Fibroblast of the aortic adventitia (primary cell): ENCODE measurements around the gene ZNF680. TPM values are rescaled to one million over a fixed set of nuclear protein-coding genes. Genes with fewer than 3 reads are reported as not detected.

Experiments used
- DNase-seq: peaks from one replicate; pipeline ENCODE4 v3.0.0-alpha.2; 2010; ENCODE audit warnings: low read depth
- H3K4me3 ChIP-seq: 2 replicates; pipeline ENCODE4 v1.5.1; 2011; ENCODE audit warnings: low read depth, mild to moderate bottlenecking, control low read depth, low read length, moderate library complexity
- total RNA-seq: library from RNA; depleted of rRNA; stranded (reverse); fragments of >200 nt; gene quantifications from 2 replicates; pipeline ENCODE4 v1.2.3, GENCODE V29; 2012; ENCODE audit warnings: low replicate concordance
- TF ChIP-seq, protein P1 (sequence below): IDR thresholded peaks from 2 replicates; pipeline ENCODE4 v1.5.1; 2011; ENCODE audit warnings: mild to moderate bottlenecking, low read length, control low read depth, inconsistent platforms; ENCODE audit not compliant: insufficient read depth

Gene ZNF680
- total RNA-seq, 1 donor, result 14.6 TPM

DNA sequence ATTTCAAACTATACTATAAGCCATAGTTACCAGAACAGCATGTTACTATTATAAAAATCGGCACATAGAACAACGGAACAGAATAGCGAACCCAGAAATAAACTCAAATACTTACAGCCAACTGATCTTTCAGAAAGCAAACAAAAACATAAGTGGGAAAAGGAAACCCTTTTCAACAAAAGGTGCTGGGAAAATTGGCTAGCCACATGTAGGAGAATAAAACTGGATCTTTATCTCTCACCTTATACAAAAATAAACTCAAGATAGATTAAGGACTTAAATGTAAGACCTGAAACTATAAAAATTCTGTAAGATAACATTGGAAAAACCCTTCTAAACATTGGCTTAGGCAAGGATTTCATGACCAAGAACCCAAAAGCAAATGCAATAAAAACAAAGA is 29.1 kb downstream of the ZNF680 start:
- no peak for DNase-seq
- TF ChIP-seq, protein P1, sequence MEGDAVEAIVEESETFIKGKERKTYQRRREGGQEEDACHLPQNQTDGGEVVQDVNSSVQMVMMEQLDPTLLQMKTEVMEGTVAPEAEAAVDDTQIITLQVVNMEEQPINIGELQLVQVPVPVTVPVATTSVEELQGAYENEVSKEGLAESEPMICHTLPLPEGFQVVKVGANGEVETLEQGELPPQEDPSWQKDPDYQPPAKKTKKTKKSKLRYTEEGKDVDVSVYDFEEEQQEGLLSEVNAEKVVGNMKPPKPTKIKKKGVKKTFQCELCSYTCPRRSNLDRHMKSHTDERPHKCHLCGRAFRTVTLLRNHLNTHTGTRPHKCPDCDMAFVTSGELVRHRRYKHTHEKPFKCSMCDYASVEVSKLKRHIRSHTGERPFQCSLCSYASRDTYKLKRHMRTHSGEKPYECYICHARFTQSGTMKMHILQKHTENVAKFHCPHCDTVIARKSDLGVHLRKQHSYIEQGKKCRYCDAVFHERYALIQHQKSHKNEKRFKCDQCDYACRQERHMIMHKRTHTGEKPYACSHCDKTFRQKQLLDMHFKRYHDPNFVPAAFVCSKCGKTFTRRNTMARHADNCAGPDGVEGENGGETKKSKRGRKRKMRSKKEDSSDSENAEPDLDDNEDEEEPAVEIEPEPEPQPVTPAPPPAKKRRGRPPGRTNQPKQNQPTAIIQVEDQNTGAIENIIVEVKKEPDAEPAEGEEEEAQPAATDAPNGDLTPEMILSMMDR, result no peak

GRCh38 chr7:64528770-64529169 is 34.1 kb downstream of the ZNF680 start:
- TF ChIP-seq, protein P1, result no peak
- H3K4me3 ChIP-seq, result no peak overlapping the region
- no peak for DNase-seq

More for the DNA sequence above, 29.1 kb downstream of the ZNF680 start:
- no peak overlapping the region for H3K4me3 ChIP-seq

GRCh38 chr7:64521409-64521984 is 41.4 kb downstream of the ZNF680 start:
- TF ChIP-seq, protein P1, result no peak
- DNase-seq, result no peak
- no peak overlapping the region for H3K4me3 ChIP-seq

GRCh38 chr7:64516451-64516850 is 46.4 kb downstream of the ZNF680 start:
- TF ChIP-seq, protein P1, result no peak
- DNase-seq, result no peak
- H3K4me3 ChIP-seq, result no peak overlapping the region

DNA sequence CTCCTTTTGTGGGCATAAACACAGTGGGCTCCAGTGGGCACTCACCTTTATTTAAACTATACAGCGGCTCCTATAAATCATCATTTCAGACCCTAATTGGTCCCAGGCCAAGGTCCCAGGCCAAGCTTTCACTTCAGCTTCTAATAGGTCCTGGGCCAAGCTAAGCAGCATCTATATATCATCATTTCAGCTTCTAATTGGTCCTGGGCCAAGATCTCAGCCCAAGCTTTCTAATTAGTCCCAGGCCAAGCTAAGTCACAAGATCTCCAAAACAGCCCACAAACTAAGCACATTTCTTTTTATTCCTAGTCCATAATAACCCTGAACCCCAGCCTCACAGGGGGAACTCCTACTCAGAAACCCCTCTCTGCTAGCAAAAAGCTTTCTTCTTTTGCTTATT is 47.1 kb downstream of the ZNF680 start:
- no peak for DNase-seq
- TF ChIP-seq, protein P1, result no peak
- H3K4me3 ChIP-seq, result no peak overlapping the region

DNA sequence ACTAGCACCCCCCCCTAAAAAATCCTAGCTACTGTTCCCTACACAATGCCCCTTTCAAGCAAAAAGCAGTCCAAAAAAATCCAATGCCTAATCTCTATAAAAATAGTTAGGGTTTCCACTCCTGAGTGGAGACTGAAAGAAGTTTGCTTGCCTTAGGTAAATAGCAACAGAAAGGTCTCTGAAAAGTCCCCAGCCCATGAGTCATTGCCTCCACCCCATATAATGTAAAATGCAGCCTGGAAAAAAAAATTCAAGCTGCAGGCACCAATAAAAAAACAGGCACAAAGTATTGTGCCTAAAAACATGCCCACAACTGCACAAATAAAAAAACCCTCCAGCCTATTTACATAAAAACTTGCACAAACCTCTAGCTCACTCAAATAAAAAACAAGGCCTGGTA is 47.5 kb downstream of the ZNF680 start:
- TF ChIP-seq, protein P1, result no peak
- no peak for DNase-seq
- H3K4me3 ChIP-seq, result no peak overlapping the region

GRCh38 chr7:64509583-64509982 is 53.3 kb downstream of the ZNF680 start:
- TF ChIP-seq, protein P1, result no peak
- DNase-seq, result peak; percentile 4
- no peak overlapping the region for H3K4me3 ChIP-seq
